SH-SY5Y (cell line): ENCODE results near the gene RPS15.

Experiments
- GATA2 ChIP-seq: IDR thresholded peaks from 2 replicates; pipeline ENCODE4 v1.6.1; 2011; ENCODE audit warnings: mild to moderate bottlenecking, low read depth, low read length
- GATA3 ChIP-seq: IDR thresholded peaks from 2 replicates; pipeline ENCODE4 v1.6.1; 2011; ENCODE audit warnings: low read depth, mild to moderate bottlenecking, low read length, moderate library complexity

- TF ChIP-seq GATA2 (no peak), GATA3 (no peak)
Measured at GRCh38 chr19:1440418-1440801, 2.2 kb downstream of the RPS15 start.
